Measurements from ENCODE around the gene MRPS23. TPM values are rescaled to one million over a fixed set of nuclear protein-coding genes. Genes with fewer than 3 reads are reported as not detected.

The MRPS23 gene
- total RNA-seq, 1 experiment from 2014 or later: 97.5 TPM

GRCh38 chr17:57823469-57824401 is 26.1 kb downstream of the MRPS23 start:
- no peak overlapping the region for H3K4me2 ChIP-seq (ENCODE audit: low read length)
- TF ChIP-seq EZH2phosphoT487 (IDR thresholded peaks at IDR 0.05; ENCODE audit: borderline replicate concordance, low read length): no peak
- no peak for TF ChIP-seq CTCF (conservative IDR thresholded peaks at IDR 0.05; ENCODE audit: low read depth, low read length)
- no peak for TF ChIP-seq EZH2 (IDR thresholded peaks at IDR 0.05; ENCODE audit: low read length, unreplicated experiment)
- no peaks in the 10 kb centered on the region for H3F3A ChIP-seq (ENCODE audit: low read length, unreplicated experiment)
- H3K4me1 ChIP-seq (ENCODE audit: insufficient read depth, low read length): no peaks in the 10 kb centered on the region
- no peaks in the 10 kb centered on the region for H3K36me3 ChIP-seq (ENCODE audit: low read depth, low read length)
- POLR2A ChIA-PET (ENCODE audit: unreplicated experiment): no interaction called here
- ATAC-seq (no peak), DNase-seq (no peak)
- no peaks in the 10 kb centered on the region for H3K9me3 ChIP-seq (ENCODE audit: low read length)
- BruUV-seq (replicated peaks): no TSS peak
- no peak overlapping the region for H3K27ac ChIP-seq (ENCODE audit: low read length)
- H3K9me2 ChIP-seq (replicated peaks; ENCODE audit: low read length): no peaks in the 10 kb centered on the region
- no peaks in the 10 kb centered on the region; the same call in 1 of the 2 replicates for H3K27me3 ChIP-seq (ENCODE audit: low read length)
- CTCF ChIA-PET: no interaction called here
- H2AFZ ChIP-seq (ENCODE audit: low read length): no peak overlapping the region
- no peaks in the 10 kb centered on the region for H3K79me2 ChIP-seq (ENCODE audit: low read length)
- no peak overlapping the region for H3K9ac ChIP-seq (ENCODE audit: low read length)
- intact Hi-C loops (cut with micrococcal nuclease): no loop called here
- no peaks in the 10 kb centered on the region for H4K20me1 ChIP-seq (ENCODE audit: low read length)
- H3K4me3 ChIP-seq (ENCODE audit: low read length): no peak overlapping the region

DNA sequence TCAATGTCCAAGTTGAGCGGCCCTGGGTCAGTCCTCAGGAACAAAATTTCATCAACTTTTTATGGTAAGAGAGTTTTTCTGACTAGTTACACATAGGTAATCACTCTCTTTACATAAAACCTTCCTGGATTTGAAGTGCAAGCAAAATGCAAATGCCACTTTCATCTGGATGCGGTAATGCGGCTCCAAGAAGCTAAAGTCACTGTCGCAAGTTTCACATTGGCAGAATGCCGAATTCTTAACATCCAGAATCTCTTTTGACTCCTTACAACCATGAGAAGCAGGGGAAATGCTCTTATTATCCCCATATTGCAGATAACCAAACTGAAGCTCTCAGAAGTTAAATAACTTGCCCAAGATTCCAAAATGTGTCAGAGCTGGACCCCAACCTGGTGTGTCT is 30.0 kb downstream of the MRPS23 start:
- TF ChIP-seq EZH2 (IDR thresholded peaks at IDR 0.05; ENCODE audit: low read length, unreplicated experiment): no peak
- TF ChIP-seq CTCF (conservative IDR thresholded peaks at IDR 0.05; ENCODE audit: low read depth, low read length): no peak
- TF ChIP-seq EZH2phosphoT487 (IDR thresholded peaks at IDR 0.05; ENCODE audit: borderline replicate concordance, low read length): no peak
- intact Hi-C loops (cut with micrococcal nuclease): no loop called here
- H3K4me1 ChIP-seq (ENCODE audit: insufficient read depth, low read length): no peaks in the 10 kb centered on the region
- no peak for ATAC-seq
- BruUV-seq (replicated peaks): no TSS peak
- ChIA-PET CTCF (no interaction called here), POLR2A (ENCODE audit: unreplicated experiment) (no interaction called here)
- no peak overlapping the region for H3K27ac ChIP-seq (ENCODE audit: low read length)
- H3K36me3 ChIP-seq (ENCODE audit: low read depth, low read length): no peaks in the 10 kb centered on the region
- H4K20me1 ChIP-seq (ENCODE audit: low read length): no peaks in the 10 kb centered on the region
- H3K9ac ChIP-seq (ENCODE audit: low read length): no peak overlapping the region
- H3K27me3 ChIP-seq (ENCODE audit: low read length): peaks cover 26% of the 10 kb centered on the region
- DNase-seq: no peak
- H3K9me3 ChIP-seq (ENCODE audit: low read length): no peaks in the 10 kb centered on the region
- H3K4me3 ChIP-seq (ENCODE audit: low read length): no peak overlapping the region
- H3K79me2 ChIP-seq (ENCODE audit: low read length): no peaks in the 10 kb centered on the region
- H3K4me2 ChIP-seq (ENCODE audit: low read length): no peak overlapping the region
- no peaks in the 10 kb centered on the region for H3F3A ChIP-seq (ENCODE audit: low read length, unreplicated experiment)
- no peaks in the 10 kb centered on the region for H3K9me2 ChIP-seq (replicated peaks; ENCODE audit: low read length)
- no peak overlapping the region for H2AFZ ChIP-seq (ENCODE audit: low read length)

DNA sequence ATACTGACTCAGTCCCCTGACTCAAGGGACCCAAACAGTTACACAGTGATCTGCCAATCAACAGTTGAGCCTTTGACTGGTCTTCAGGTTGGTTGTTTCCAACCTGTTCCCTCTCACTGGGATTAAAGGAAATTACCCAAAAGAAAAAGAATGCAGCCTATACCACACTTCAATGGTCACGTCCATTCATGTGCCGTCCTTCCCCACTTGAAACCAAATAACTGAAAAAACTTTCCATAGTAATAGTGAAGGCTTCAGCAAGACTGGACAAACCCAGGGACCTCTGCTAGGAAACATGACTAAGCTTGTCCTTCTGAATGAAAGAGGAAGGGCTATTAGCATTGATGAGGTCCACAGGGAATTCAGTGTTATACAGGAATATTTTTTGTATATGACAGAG is 30.6 kb downstream of the MRPS23 start:
- DNase-seq (no peak), ATAC-seq (no peak)
- BruUV-seq (replicated peaks): no TSS peak
- no peaks in the 10 kb centered on the region for H3K9me2 ChIP-seq (replicated peaks; ENCODE audit: low read length)
- peaks cover 32% of the 10 kb centered on the region for H3K27me3 ChIP-seq (ENCODE audit: low read length)
- H3K4me2 ChIP-seq (ENCODE audit: low read length): no peak overlapping the region
- intact Hi-C loops (cut with micrococcal nuclease): no loop called here
- no peak overlapping the region for H3K27ac ChIP-seq (ENCODE audit: low read length)
- no peaks in the 10 kb centered on the region for H3K4me1 ChIP-seq (ENCODE audit: insufficient read depth, low read length)
- H2AFZ ChIP-seq (ENCODE audit: low read length): no peak overlapping the region
- TF ChIP-seq EZH2phosphoT487 (IDR thresholded peaks at IDR 0.05; ENCODE audit: borderline replicate concordance, low read length) (no peak), EZH2 (IDR thresholded peaks at IDR 0.05; ENCODE audit: low read length, unreplicated experiment) (no peak)
- H3K9me3 ChIP-seq (ENCODE audit: low read length): no peaks in the 10 kb centered on the region
- no peaks in the 10 kb centered on the region for H4K20me1 ChIP-seq (ENCODE audit: low read length)
- CTCF ChIA-PET: no interaction called here
- no peaks in the 10 kb centered on the region for H3K79me2 ChIP-seq (ENCODE audit: low read length)
- H3K36me3 ChIP-seq (ENCODE audit: low read depth, low read length): no peaks in the 10 kb centered on the region
- no peaks in the 10 kb centered on the region for H3F3A ChIP-seq (ENCODE audit: low read length, unreplicated experiment)
- H3K4me3 ChIP-seq (ENCODE audit: low read length): no peak overlapping the region
- no peak overlapping the region for H3K9ac ChIP-seq (ENCODE audit: low read length)
- POLR2A ChIA-PET (ENCODE audit: unreplicated experiment): interaction anchor here (0.7 kb wide), 1 partner anchor 84 kb away, joined by 3 read pairs; no protein-coding TSS in a partner anchor
